ENCODE measurements around the gene CDH26. TPM values are rescaled to one million over a fixed set of nuclear protein-coding genes. Genes with fewer than 3 reads are reported as not detected.
A peak's percentile ranks its signal among the peaks of the same experiment; 100 is the strongest.
"Not testable (repeated sequence)": the region's sequence is repeated elsewhere in the genome, so short reads cannot be mapped to it uniquely, and the experiment has no call there.

CDH26 gene
- total and polyA plus RNA-seq, 2 experiments from 2014 or later, result 2.0 TPM

DNA sequence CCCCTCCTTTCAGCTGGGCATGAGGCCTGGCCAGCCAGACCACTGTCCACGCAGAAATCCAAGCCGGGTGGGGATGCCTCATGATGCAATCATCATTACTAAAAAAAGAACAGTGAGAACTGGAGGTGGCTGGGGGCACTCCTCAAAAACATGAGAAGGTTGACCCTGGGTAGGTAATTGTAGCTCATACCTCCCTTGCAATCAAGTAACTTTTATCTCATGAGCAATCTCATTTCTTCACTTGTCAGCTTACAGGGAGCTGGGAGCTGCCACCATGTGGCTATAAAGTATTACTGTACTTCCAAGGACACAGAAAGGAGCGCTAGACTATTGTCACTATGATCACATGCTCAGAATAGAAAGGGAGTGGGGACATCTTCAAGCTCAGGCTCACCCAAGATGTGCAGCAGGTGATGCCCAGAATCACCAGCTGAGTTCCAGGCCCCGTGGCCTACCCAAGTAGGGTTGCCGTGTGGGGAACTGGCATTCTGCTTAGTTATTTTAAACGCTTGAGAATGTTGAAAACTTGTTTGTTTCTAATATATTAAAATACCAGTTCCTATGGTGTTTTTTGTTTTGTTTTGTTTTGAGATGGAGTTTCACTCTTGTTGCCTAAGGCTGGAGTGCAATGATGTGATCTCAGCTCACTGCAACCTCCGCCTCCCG lies 3.0 kb upstream of the CDH26 start:
- Histone ChIP-seq H3K4me3 (no peak overlapping the region), H3K79me2 (replicated peaks; ENCODE audit: insufficient read depth) (no peaks in the 10 kb centered on the region), H4K20me1 (replicated peaks; ENCODE audit: insufficient read depth) (no peaks in the 10 kb centered on the region), H3K36me3 (ENCODE audit: insufficient read depth) (no peaks in the 10 kb centered on the region), H2AFZ (no peak overlapping the region), H3K9me2 (ENCODE audit: insufficient read depth) (no peaks in the 10 kb centered on the region), H3F3A (replicated peaks; ENCODE audit: low read depth) (no peaks in the 10 kb centered on the region), H3K4me2 (no peak overlapping the region), H3K4me1 (ENCODE audit: insufficient read depth) (no peaks in the 10 kb centered on the region), H3K27ac (ENCODE audit: low read depth) (no peak overlapping the region), H3K27me3 (ENCODE audit: insufficient read depth) (no peaks in the 10 kb centered on the region)
- Mint-ChIP-seq H3K4me3 (no peak overlapping the region), H3K4me1 (peaks cover 5% of the 10 kb centered on the region; the same call in 1 of the 3 replicates), H3K27ac (no peak overlapping the region), H3K9me3 (no peaks in the 10 kb centered on the region), H3K27me3 (ENCODE audit: insufficient read depth, low read depth, poor library complexity) (no peaks in the 10 kb centered on the region), H3K36me3 (ENCODE audit: low read depth) (no peaks in the 10 kb centered on the region)
- DNase-seq (ENCODE audit: low spot score), result peak; percentile 52
- ATAC-seq, result peak; percentile 59
- TF ChIP-seq, protein P1, sequence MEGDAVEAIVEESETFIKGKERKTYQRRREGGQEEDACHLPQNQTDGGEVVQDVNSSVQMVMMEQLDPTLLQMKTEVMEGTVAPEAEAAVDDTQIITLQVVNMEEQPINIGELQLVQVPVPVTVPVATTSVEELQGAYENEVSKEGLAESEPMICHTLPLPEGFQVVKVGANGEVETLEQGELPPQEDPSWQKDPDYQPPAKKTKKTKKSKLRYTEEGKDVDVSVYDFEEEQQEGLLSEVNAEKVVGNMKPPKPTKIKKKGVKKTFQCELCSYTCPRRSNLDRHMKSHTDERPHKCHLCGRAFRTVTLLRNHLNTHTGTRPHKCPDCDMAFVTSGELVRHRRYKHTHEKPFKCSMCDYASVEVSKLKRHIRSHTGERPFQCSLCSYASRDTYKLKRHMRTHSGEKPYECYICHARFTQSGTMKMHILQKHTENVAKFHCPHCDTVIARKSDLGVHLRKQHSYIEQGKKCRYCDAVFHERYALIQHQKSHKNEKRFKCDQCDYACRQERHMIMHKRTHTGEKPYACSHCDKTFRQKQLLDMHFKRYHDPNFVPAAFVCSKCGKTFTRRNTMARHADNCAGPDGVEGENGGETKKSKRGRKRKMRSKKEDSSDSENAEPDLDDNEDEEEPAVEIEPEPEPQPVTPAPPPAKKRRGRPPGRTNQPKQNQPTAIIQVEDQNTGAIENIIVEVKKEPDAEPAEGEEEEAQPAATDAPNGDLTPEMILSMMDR (conservative IDR thresholded peaks at IDR 0.05; ENCODE audit: low read depth in 2 of 2), result peak; percentile 41 to 44
- TF ChIP-seq STAT1 (IDR thresholded peaks at IDR 0.05; ENCODE audit: unreplicated experiment), result no peak

DNA sequence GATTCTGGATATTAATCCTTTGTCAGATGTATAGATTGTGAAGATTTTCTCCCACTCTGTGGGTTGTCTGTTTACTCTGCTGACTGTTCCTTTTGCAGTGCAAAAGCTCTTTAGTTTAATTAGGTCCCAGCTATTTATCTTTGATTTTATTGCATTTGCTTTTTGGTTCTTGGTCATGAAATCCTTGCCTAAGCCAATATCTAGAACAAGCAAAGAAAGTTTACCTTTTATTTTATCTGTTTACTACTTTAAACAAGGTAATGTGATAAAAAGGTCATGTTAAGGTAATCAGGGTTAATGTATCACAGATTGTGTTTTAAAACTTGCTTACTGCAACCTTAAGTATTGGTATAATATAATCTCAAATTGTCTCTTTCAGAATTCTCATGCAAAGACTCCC lies 655 bp upstream of the CDH26 start:
- H3K36me3 Mint-ChIP-seq (ENCODE audit: low read depth); ATAC-seq; H3K27ac Mint-ChIP-seq; H3F3A ChIP-seq (replicated peaks; ENCODE audit: low read depth); H3K9me2 ChIP-seq (ENCODE audit: insufficient read depth); H2AFZ ChIP-seq; H3K4me2 ChIP-seq; H3K4me3 Mint-ChIP-seq; H3K9me3 Mint-ChIP-seq; DNase-seq (ENCODE audit: low spot score); H3K27ac ChIP-seq (ENCODE audit: low read depth); H3K27me3 Mint-ChIP-seq (ENCODE audit: insufficient read depth, low read depth, poor library complexity); H3K4me3 ChIP-seq; H3K36me3 ChIP-seq (ENCODE audit: insufficient read depth); H4K20me1 ChIP-seq (replicated peaks; ENCODE audit: insufficient read depth); H3K27me3 ChIP-seq (ENCODE audit: insufficient read depth); H3K4me1 Mint-ChIP-seq; H3K4me1 ChIP-seq (ENCODE audit: insufficient read depth); H3K79me2 ChIP-seq (replicated peaks; ENCODE audit: insufficient read depth): not testable (repeated sequence)

DNA sequence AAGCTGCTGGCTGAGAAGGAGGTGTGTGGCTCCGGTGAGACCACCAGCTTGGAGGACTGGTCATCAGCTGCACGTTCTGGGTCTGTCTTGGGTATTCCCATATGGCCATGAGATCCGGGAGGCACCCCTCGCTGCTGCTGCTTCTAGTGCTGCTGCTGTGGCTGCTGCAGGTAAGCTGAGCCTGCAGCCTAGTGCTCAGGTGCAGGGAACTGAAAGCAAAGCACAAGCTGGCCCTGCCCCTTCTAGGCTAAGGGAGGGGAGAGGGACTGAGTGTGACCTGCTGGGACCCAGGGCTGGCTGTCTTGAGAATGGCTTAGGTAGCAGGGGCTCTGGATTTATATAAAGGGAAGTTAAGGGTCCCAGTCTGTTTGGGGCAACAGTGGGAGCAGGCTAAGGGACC lies 403 bp downstream of the CDH26 start:
- Histone ChIP-seq H2AFZ (no peak overlapping the region), H3F3A (replicated peaks; ENCODE audit: low read depth) (no peaks in the 10 kb centered on the region), H4K20me1 (replicated peaks; ENCODE audit: insufficient read depth) (no peaks in the 10 kb centered on the region), H3K36me3 (ENCODE audit: insufficient read depth) (no peaks in the 10 kb centered on the region), H3K27ac (ENCODE audit: low read depth) (no peak overlapping the region), H3K4me1 (ENCODE audit: insufficient read depth) (no peaks in the 10 kb centered on the region), H3K27me3 (ENCODE audit: insufficient read depth) (no peaks in the 10 kb centered on the region), H3K4me2 (no peak overlapping the region), H3K4me3 (no peak overlapping the region), H3K9me2 (ENCODE audit: insufficient read depth) (no peaks in the 10 kb centered on the region), H3K79me2 (replicated peaks; ENCODE audit: insufficient read depth) (no peaks in the 10 kb centered on the region)
- no peaks in the 10 kb centered on the region for H3K36me3 Mint-ChIP-seq (ENCODE audit: low read depth)
- H3K27me3 Mint-ChIP-seq (ENCODE audit: insufficient read depth, low read depth, poor library complexity), result no peaks in the 10 kb centered on the region
- ATAC-seq (peak; percentile 97), DNase-seq (ENCODE audit: low spot score) (peak; percentile 43)
- no peak overlapping the region for H3K27ac Mint-ChIP-seq
- no peaks in the 10 kb centered on the region for H3K9me3 Mint-ChIP-seq
- no peak for TF ChIP-seq POLR2AphosphoS5 (IDR thresholded peaks at IDR 0.05; ENCODE audit: low read depth)
- TF ChIP-seq, protein P2, sequence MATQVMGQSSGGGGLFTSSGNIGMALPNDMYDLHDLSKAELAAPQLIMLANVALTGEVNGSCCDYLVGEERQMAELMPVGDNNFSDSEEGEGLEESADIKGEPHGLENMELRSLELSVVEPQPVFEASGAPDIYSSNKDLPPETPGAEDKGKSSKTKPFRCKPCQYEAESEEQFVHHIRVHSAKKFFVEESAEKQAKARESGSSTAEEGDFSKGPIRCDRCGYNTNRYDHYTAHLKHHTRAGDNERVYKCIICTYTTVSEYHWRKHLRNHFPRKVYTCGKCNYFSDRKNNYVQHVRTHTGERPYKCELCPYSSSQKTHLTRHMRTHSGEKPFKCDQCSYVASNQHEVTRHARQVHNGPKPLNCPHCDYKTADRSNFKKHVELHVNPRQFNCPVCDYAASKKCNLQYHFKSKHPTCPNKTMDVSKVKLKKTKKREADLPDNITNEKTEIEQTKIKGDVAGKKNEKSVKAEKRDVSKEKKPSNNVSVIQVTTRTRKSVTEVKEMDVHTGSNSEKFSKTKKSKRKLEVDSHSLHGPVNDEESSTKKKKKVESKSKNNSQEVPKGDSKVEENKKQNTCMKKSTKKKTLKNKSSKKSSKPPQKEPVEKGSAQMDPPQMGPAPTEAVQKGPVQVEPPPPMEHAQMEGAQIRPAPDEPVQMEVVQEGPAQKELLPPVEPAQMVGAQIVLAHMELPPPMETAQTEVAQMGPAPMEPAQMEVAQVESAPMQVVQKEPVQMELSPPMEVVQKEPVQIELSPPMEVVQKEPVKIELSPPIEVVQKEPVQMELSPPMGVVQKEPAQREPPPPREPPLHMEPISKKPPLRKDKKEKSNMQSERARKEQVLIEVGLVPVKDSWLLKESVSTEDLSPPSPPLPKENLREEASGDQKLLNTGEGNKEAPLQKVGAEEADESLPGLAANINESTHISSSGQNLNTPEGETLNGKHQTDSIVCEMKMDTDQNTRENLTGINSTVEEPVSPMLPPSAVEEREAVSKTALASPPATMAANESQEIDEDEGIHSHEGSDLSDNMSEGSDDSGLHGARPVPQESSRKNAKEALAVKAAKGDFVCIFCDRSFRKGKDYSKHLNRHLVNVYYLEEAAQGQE (IDR thresholded peaks at IDR 0.05; ENCODE audit: unreplicated experiment), result no peak
- no peak for TF ChIP-seq EZH2phosphoT487 (IDR thresholded peaks at IDR 0.05; ENCODE audit: unreplicated experiment)
- no peak for TF ChIP-seq ZNF331 (CRISPR knock-in tag; IDR thresholded peaks at IDR 0.05; ENCODE audit: low read depth)
- TF ChIP-seq EZH2 (IDR thresholded peaks at IDR 0.05; ENCODE audit: low read depth, unreplicated experiment), result no peak
- no peak for TF ChIP-seq CREB1 (CRISPR knock-in tag; IDR thresholded peaks at IDR 0.05; ENCODE audit: low read depth)
- TF ChIP-seq NANOG (IDR thresholded peaks at IDR 0.05; ENCODE audit: borderline replicate concordance), result no peak
- TF ChIP-seq, protein P1 (conservative IDR thresholded peaks at IDR 0.05; ENCODE audit: low read depth in 2 of 2), result no peak
- TF ChIP-seq ZNF114 (CRISPR knock-in tag; IDR thresholded peaks at IDR 0.05), result no peak
- TF ChIP-seq STAT1 (IDR thresholded peaks at IDR 0.05; ENCODE audit: unreplicated experiment), result no peak
- peaks cover 5% of the 10 kb centered on the region; the same call in 1 of the 3 replicates for H3K4me1 Mint-ChIP-seq
- no peak overlapping the region for H3K4me3 Mint-ChIP-seq
